Fibroblast of upper back skin (primary cell): Measurements from ENCODE around the gene ACTR6.
"Not testable (repeated sequence)": the region's sequence is repeated elsewhere in the genome, so short reads cannot be mapped to it uniquely, and the experiment has no call there.

ENCODE experiments used
- DNase-seq: peaks from one replicate; pipeline ENCODE4 v3.0.0-alpha.2; 2013

The ACTR6 gene

DNA sequence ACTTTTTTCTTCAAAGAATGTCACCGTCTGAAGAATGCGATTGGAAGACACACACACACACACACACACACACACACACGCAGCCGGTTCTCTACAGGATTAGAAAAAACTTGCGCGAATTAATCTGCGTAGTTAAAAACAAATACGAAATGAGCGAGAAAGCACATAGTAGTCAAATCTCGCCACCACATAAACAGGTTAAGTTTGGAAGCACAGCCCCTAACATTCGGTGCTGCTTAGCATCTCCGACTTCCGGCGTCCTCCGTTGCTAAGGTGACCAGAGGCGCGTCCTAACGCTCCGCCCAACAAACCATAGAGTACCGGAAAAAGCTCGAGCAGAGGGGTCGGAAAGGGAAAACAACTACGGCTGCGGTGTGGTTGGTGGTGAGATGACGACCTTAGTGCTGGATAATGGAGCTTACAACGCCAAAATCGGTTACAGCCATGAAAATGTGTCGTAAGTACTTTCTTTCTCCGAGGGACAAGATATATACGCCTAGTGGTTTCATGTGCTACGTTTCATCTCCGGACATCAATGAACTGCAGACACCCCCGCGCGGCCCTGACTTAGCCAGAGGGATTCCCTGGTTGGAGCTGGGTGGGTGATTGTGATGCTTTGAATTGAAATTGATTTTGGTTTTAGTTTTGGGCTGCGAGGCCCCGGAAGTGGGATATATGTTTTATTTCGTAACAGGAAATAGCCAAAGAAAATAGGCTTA, at the start of gene ACTR6:
Gene ACTR6 (plus strand): TSS at position 353 of the 719 bp plus-strand sequence. CDS start 37 bp downstream, at position 390.
- peak; percentile 96 for DNase-seq

DNA sequence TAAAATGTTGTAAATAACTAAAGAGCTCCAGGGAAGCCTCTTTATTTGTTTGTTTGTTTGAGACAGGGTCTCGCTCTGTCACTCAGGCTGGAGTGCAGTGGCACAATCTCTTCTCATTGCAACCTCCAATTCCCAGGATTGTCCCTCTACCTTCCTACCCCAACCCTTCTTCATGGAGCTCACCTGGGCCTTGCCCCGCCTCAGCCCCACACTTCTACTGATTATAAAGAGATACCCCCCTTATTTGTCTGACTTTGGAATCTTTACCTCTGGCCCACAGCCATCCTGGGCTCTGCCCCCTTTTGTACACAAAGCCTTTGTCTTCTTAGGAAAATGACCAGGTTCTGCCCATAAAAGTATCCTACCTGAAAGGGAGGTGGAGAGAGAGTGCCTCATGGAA, 48.8 kb upstream of the ACTR6 start:
- DNase-seq = no peak

GRCh38 chr12:100153131-100153530, 47.5 kb upstream of the ACTR6 start:
- no peak for DNase-seq

DNA sequence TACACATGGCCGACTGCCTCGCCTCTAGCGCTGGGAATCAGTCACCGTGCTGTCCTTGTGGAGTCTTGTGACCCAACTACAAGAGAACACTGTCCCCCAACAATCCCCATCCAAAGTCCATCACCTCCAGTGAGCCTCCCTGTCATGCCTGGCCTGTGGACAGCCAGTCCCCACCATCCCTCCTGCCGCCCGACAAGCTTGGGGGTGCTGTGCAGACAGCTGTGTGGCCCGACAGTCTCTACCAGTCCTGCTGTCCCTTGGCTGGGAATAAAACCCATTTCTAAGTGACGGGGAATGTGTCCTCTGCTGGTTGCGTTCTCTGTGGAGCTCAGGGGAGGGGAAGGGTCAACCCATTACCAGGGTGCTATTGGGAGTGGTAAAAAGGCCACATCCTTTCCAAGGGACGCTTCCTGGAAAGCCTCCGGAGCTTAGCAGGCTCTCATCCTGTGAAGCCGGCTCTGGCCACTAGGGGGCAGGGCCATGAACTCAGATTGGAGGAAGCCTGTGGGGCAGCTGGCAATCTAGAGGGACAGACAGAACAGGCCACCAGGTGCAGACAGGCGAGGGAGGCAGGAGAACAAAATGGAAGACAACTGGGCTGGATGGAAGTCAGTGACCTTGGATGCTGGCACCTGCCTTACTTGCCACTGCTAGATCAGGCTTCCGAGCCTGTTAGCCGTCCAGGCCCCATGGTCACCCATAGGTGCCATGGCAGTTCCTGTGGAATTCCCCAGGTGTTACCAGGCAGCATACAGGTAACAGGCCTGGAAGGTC, 46.0 kb upstream of the ACTR6 start:
- peak; percentile 57 for DNase-seq

DNA sequence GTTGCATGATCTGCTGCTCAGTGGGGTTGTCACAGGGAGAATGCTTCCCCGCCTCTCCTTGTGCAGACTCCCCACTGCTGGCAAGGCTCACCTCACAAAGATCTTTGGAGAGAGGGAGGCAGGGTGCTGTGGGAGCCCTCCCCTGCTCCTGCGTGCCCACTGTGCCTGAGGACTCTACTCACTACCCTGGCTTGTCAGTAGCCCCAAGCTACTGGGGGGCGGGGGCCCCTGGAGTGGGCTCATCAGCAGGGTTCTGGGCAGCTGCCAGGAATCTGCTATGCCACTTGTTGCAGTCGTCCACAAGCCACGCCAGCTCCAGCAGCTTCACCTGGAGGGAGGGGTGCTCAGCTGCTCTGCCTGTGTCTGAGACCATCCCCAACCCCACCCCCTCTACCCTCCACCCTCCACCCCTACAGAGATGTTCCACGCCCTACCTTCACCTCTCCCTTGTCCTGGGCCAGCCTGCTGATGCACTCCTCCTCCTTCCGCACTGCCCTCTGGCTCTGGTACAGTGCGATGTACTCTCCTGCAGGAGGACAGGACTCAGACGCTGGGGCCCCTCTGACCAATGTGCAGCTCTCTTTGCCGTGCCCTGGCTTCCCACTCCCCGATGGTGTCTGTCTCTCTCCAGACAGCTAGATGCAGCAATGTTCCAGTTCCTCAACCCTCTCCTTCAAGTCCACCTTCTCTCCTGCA, 43.7 kb upstream of the ACTR6 start:
- DNase-seq = no peak

DNA sequence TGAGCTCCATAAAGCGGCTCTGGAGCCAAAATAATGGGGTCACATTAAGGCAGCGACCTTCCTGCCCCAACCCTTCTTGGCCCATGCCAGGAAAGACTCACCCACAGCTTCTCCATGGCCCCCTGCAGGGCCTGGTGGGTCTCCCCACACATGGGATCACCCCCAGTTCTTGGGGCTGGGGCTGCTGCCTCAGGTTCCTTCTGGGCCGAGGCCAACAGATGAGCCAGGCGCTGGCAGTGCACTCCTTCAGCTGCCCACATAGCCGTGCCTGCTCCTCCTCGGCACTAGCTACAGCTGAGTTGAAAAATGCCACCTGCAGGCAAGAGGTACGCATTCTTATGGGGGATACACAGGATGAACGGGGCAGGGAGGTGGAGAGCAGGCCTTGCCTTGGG, 43.2 kb upstream of the ACTR6 start:
- no peak for DNase-seq

- DNase-seq = no peak
These were observed 42.1 kb upstream of the ACTR6 start for GRCh38 chr12:100158535-100158934.

DNA sequence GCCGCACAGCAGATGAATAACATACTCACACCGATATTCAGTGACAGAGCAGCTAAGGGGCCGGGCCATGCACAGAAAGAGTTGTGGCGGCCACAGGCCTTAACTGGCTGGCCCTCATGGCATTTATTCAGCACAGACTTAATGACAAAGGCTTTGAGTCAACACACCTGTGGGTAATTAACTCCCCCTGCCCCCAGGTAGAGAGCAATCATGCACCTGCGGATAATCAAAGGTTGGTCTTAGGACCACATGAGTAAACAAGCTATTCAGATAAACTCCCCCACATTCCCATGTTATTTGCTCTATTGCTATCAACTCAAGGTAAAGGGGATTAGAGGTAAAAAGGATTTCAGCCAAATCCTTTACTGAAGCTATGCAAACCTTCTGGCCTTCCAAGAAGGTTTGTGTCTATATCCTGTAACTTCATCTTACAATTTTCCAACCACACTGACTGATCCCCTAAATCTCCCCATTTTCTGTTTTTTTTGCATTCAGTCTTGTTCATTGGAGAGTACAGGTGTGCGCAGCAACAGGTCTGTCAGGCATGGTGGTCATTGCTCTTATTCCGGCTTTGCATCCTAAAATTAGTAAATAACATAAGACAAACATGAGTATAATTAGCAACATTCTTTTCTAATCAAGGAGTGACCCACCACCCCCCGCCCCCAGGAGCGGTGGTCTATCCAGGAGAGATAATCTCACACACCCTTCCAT, 41.1 kb upstream of the ACTR6 start:
- no peak for DNase-seq

- DNase-seq = peak; percentile 29
These were observed 37.0 kb upstream of the ACTR6 start for GRCh38 chr12:100163416-100164152.

GRCh38 chr12:100164153-100164704, 36.4 kb upstream of the ACTR6 start:
- DNase-seq = no peak

- DNase-seq = no peak
These were observed 35.3 kb upstream of the ACTR6 start for GRCh38 chr12:100165356-100165755.

GRCh38 chr12:100166232-100166631, 34.4 kb upstream of the ACTR6 start:
- no peak for DNase-seq

- DNase-seq = no peak
These were observed 32.1 kb upstream of the ACTR6 start for GRCh38 chr12:100168562-100168961.

- no peak for DNase-seq
These were observed 31.3 kb upstream of the ACTR6 start for GRCh38 chr12:100169345-100169744.

DNA sequence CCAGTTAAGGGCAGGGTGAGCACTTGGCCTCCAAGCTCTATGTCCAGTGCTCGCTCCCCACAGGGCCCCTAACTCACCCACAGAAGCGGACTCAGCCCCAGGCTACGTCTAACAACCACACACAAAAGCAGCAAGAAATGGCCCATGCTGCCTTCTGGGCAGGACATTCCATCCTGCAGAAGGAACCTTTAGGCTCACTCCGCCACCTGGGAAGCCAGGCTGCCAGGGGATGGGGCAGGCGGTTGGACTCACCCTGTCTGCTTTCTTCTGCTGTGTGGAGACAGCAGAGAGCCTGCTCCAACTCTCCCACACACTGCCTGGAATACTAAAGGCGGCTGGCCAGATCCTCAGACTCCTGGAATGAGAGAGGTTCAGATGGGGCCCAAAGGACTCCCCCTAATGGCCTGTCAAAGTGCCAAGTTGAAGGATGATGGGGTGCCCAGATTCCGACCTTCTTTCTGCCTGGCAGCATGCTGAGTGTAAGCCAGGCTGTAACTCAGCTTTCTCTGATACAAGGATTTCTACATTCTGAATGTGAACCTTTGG, 30.2 kb upstream of the ACTR6 start:
- no peak for DNase-seq

DNA sequence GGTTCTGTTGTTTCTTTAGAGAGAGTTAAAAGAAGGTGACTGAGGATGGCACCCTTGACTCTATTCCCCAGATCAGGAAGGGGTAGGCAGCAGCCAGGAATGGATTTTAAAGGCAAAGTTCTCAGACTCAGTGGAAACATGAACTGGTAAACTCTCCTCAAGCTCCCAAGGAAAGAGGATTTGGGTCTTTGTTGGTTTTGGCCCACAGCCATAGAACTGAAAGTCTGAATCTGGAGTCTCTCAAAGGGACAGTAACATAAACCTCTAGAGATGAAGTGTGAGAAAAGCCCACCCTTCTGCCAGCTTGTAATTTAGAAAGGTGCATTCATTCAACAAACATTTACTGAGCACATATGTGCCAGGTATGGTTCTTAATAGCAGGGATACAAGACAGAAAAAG, 29.4 kb upstream of the ACTR6 start:
- no peak for DNase-seq

DNA sequence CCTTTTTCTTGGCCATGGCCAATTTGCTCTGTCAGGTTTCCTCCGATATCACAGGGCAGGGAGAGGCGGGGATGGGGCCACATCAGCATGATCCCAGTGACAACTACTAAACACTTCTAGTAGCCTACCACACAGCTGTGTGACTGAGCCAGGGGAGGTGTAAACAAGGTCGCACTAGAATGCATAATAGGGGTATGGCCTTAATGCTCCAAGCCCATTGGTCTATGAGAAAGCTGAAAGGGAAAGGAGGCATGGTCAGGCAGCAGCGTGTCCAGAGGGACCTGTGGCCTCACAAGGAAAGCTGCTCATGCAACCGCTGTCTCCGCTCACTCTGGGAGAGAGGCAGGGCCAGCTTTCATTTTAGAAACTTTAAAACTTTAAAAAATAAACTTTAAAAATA, 27.5 kb upstream of the ACTR6 start:
- no peak for DNase-seq

- DNase-seq = no peak
These were observed 26.1 kb upstream of the ACTR6 start for GRCh38 chr12:100174495-100174894.

- not testable (repeated sequence) for DNase-seq
These were observed 24.1 kb upstream of the ACTR6 start for GRCh38 chr12:100176493-100176892.

DNA sequence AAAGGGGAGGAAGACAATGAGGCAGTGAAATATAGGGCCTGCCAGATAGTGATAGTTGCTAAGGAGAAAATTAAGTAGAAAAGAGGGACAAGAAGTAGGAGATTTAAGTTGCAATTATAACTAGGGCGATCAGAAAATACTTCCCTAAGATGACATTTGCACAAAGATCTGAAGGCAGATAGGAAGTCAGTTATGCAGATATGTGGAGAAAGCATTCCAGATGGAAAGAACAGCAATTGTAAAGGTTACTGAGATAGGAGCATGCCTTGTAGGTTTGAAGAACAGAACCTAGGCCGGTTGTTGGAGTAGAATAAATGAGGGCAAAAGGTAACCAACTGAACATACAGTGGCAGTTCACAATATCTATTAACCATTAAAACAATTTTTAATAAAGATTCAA, 21.4 kb upstream of the ACTR6 start:
- no peak for DNase-seq

DNA sequence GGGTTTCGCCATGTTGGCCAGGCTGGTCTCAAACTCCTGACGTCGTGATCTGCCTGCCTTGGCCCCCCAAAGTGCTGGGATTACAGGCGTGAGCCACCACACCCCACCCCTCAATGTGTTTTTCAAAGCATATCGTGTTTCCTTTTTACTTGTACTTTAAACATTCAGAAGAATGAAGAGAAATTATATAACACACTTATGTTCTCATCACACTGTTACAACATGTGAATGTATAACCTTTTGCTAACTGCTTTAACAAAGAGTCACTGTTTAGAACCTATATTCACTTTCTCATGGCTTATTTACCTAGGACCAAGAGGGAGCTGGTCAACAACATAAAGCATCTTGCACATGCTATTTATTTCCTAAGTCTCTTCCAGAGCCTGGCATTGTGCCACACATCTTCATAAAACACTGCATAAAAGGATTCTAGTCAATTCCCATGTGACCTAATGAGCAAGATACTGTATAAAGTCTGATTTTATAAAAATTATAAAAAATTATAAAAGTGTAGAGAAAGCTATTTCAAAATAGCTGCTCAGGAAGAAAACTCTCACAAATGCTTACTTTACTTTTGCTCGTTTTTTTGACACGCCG, 16.0 kb upstream of the ACTR6 start:
- no peak for DNase-seq
